ENCODE data around the gene MARF1. TPM values are rescaled to one million over a fixed set of nuclear protein-coding genes. Genes with fewer than 3 reads are reported as not detected.

MARF1 gene
- 11.3 and 15.1 TPM in 2 replicates for total RNA-seq

GRCh38 chr16:15643048-15643945, at the start of gene MARF1:
Gene MARF1, minus strand, starts transcription at chr16:15643154. Its CDS starts 3,921 bp downstream, at chr16:15639233.

GRCh38 chr16:15650019-15650697, 7.2 kb upstream of the MARF1 start, which contains the start of gene NDE1:
Gene NDE1, plus strand, starts transcription at chr16:15650245. Its CDS starts 14,534 bp downstream, at chr16:15664779.

Other genes starting within 250 kb of the MARF1 start
- 0.12 and 0.33 TPM in 2 replicates for gene MPV17L, start 247.4 kb downstream of the MARF1 start, total RNA-seq
- 27.6 and 39.5 TPM in 2 replicates for gene BMERB1, start 208.6 kb downstream of the MARF1 start, total RNA-seq
- 40.5 and 68.8 TPM in 2 replicates for gene NDE1, start 7.1 kb upstream of the MARF1 start, total RNA-seq
- under 0.01 and 0.11 TPM in 2 replicates for gene MYH11, start 213.9 kb upstream of the MARF1 start, total RNA-seq
- 42.5 and 56.2 TPM in 2 replicates for gene CEP20, start 245.4 kb upstream of the MARF1 start, total RNA-seq

Measured in uterine smooth muscle cell (primary cell).